MV-4-11 (cell line): ENCODE data around the gene C19orf33.
"Not testable (repeated sequence)": the region's sequence is repeated elsewhere in the genome, so short reads cannot be mapped to it uniquely, and the experiment has no call there.

Source experiments
- DNase-seq: peaks from one replicate; lab custom pipeline; 2025; lab: John Stamatoyannopoulos, UW

Gene C19orf33

GRCh38 chr19:38303517-38304351, at the start of gene C19orf33:
Gene C19orf33 (plus strand): TSS chr19:38304251. CDS start chr19:38304262, 11 bp downstream.
- no peak for DNase-seq

- peak; percentile 84 for DNase-seq
Measured at GRCh38 chr19:38255383-38256014, 48.6 kb upstream of the C19orf33 start.

DNA sequence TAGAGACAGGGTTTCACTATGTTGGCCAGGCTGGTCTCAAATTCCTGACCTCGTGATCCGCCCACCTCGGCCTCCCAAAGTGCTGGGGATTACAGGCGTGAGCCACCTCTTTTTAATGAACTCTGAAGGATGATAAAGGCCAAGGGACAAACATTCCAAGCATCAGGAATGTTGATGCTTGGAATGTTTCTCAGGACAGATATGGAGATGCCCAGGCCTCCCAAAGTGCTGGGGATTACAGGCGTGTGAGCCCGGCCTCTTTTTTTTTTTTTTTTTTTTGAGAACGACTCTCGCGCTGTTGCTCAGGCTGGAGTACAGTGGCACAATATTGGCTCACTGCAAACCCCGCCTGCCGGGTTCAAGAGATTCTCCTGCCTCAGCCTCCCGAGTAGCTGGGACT, 42.1 kb upstream of the C19orf33 start:
- DNase-seq: not testable (repeated sequence)

- DNase-seq: no peak
Measured at GRCh38 chr19:38262585-38263268, 41.3 kb upstream of the C19orf33 start.

GRCh38 chr19:38263689-38264485, 40.2 kb upstream of the C19orf33 start:
- DNase-seq: peak; percentile 88

DNA sequence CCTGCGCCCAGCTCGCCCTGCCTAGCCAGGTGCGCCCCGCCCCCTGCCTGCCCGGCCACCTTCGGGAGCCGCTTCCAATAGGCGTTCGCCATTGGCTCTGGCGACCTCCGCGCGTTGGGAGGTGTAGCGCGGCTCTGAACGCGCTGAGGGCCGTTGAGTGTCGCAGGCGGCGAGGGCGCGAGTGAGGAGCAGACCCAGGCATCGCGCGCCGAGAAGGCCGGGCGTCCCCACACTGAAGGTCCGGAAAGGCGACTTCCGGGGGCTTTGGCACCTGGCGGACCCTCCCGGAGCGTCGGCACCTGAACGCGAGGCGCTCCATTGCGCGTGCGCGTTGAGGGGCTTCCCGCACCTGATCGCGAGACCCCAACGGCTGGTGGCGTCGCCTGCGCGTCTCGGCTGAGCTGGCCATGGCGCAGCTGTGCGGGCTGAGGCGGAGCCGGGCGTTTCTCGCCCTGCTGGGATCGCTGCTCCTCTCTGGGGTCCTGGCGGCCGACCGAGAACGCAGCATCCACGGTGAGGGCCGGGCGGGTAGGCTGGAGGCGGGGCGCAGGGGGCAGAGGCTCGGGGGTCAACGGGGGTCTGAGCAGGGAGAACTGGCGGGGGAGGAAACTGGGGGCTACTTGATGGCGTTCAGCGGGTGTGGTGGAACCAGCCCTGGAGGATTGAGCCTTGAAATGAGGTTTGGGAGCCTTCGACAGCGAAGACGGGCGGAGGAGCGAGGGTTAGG, 39.4 kb upstream of the C19orf33 start, which contains the start of gene SPINT2:
Gene SPINT2, plus strand, starts transcription at position 88 of the 727 bp plus-strand sequence. Its CDS starts 320 bp downstream, at position 408.
- peak; percentile 35 for DNase-seq

DNA sequence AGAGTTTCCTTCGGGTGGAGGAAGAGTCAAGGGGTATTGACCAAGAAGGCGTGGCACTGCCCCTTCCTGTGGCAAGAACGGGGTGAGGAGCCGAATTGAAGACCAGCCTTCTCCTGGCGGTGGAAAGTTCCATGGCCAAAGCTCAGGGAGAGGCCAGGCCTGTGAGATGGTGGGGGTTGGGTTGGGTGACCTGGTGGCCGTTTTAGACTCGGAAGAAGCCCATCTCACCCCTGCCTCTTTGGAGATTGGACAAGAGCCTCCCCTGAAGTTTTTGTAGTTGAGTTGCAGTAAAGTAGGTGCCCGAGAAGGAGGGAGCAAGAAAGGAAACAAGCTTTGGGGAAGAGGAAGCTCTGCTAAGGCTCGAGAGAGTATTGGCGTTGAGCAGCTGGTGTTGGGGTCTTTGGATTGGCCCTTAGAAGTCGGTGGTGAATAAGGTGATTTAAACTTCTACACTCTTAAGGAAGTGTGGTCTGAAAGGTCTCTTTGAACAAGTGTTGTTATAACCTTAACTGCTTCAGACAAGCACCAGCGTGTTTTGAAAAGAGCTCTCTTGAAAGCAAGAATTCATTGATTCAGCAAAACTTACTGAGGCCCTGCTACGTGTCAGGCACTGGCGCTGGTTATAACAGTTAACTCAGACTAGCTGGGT, 38.7 kb upstream of the C19orf33 start:
- peak; percentile 77 for DNase-seq

DNA sequence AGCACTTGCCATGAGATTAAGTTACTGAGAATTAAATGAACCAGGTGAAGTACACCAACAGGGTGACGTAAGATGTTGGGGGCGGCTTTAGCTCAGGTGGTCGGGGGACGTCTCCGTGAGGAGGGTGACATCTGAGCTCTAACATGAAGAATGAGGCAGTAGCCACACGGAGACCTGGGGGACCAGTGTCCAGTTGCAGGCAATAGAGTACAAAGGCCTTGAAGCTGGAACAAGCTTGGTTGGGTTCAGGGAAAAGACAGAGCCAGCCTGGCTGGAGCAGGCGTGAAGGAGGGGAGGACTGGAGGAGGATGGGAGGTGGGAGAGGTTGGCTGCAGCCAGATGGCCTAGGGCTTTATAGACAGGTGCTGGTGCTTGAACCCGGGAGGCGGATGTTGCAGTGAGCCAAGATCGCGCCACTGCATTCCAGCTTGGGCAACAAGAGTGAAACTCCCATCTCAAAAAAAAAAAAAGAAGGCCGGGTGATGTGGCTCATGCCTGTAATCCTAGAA, 38.1 kb upstream of the C19orf33 start:
- DNase-seq: no peak

DNA sequence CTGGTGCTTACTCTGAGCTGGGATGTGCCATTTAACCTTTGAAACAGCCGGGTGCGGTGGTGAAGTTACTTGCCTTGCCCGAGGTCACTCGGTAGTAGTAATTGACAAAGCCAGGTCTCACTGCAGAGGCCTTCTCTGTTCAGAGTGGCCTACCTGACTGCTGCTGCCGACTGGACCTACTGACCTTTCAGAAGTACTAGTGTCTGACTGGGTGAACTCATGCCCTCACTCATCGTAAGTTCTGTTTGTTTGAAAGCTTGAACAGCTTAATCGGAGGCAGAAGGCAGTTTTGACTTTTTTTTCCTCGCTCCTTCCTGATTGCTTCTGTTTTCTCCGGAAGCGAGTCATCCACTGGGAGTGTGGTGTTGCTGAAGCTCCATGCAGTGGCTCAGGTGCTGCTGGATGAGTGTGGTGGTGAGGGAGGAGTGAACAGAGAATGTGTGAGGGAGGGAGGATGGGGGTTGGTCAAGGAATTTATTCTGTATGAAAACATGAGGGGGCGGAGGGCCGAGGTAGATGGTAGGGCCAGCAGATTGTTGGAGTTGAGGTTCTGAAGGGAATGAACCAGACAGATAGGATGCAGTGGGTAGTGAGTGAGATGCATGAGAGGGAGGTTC, 37.0 kb upstream of the C19orf33 start:
- no peak for DNase-seq

- no peak for DNase-seq
Measured at GRCh38 chr19:38267761-38268483, 36.1 kb upstream of the C19orf33 start.

DNA sequence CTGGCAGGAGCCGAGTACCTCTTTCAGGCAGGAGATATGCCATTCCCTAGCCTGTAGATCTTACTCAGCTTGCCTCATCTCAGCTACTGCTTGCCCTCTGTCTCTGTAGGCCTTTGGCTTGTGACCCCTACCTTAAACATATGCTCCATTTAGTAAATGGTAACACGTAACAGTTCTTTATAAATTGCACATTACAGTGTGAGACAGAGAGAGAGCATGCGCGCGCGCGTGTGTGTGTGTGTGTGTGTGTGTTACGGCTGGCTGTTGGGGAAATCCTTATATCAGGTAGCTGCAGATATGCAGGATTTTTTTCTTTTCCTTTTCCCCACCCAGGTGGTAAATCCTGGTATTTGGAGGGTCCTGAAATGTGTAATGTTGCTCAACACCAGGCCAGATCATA, 35.5 kb upstream of the C19orf33 start:
- DNase-seq: no peak

DNA sequence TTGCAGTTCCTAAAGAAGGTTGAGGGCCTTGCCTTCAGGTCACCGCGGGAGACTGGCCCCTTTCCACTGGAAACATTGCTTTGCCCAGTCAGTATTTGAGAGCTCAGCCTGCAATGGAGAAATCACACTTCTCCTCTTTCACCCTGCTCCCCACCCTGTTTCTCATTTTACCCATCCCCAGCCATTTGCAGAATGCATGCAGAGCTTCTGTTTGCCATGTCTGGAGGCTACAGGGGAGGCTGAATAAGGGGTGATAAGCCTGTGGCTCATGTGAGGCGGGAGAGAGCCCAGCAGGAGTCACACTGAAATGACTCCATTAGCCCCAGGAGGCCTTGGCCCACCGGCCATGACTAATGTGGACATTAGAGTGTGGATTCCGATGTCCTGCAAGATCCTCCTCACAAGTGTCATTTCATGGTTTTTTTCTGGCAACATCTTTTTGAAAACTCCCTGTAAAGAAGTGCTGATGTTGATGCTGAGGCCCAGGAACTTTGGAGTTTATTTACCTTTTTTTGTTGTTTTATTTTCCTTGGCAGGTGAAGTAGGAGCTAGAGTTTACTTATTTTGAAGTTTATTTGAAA, 33.4 kb upstream of the C19orf33 start:
- no peak for DNase-seq

DNA sequence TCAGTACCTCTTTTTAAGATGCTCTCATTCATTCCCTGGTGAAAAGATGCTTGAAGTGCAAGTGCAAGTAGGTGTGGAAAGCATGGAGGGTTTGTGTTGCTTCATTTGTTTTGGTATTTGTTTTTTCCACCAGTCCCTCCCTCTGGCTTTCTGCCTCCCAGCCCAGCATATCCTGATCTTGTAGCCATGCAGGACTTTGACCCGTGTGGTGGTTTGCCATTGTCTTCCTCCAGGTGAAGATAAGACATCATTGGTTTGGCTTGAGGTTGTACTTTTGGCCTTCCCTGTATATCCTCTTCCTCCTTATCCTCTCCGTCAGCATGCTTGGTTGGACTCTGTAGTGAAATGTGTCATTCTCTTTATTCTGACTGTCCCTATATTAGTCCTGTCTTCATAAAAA, 30.6 kb upstream of the C19orf33 start:
- no peak for DNase-seq

DNA sequence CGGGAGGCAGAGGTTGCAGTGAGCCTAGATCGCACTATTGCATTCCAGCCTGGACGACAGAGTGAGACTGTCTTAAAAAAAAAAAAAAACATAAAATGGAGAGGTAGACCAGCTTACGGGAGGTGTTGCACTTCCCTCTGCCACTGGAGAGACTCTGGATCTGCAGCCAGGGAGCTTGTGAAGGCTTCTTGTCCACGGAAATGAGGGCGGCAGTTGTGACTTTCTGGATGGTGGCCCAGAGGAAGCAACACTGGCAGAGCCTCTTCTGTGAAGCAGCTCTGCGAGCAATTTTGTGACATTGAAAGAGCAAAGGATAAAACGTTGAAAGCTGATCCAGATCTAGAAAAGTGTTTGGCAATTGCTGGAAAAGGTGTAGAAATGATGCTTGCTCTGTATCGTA, 29.3 kb upstream of the C19orf33 start:
- DNase-seq: no peak

- no peak for DNase-seq
Measured at GRCh38 chr19:38276942-38277517, 27.0 kb upstream of the C19orf33 start.

GRCh38 chr19:38277549-38277948, 26.5 kb upstream of the C19orf33 start:
- DNase-seq: no peak

DNA sequence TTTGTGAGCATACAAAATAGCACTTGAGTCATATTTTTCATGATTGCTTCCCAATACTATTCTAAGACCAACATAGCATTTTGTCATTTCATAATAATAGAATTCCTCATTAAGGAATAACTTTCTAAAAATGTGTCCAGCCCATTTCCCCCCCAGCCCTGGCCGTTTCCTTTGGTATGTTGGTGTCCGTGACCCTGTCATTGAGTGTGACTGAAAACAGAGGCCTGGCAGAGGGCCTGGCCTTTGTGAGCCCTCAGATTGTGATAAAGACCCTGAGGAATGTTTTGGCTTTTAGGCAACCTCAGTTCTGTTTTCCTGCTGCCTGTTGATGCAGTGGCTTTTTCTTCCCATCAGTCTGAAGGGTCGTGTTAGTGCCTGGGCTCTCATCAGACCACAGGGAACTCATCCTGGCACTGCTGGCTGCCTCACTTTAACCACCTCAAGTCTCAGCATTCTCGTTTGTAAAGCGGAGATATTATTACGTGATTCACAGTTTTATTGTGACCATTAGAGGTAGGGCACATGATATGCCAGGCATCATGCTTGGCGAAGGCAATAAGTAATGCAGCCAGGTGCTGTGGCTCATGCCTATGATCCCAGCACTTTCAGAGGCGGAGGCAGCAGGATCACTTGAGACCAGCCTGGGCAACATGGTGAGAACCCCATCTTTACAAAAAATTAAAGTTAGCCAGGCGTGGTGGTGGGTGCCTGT, 25.9 kb upstream of the C19orf33 start:
- DNase-seq: no peak

DNA sequence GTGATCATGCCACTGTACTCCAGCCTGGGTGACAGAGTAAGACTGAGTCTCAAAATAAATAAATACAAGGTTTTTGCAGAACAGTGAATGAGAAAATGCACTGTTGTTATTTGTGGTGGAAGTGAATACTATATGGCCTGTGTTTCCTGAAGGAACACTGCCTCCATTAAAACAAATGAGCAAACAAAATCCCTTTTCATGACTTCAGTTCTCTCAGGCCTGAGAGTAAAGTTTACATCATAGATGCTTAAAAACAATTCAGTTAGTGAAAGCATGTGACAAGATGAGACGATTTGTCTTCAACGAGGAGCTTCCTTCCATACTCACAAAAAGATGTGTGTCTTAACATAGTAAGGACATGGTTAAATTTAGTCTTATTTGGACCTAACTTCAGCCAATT, 25.3 kb upstream of the C19orf33 start:
- no peak for DNase-seq
